Prostate gland (tissue), 2 donors: ENCODE results near the gene ITPRID2.

Source experiments
- CTCF ChIP-seq, 4 experiments: fragments of 200-600 bp in 2 of 4; fragments of 450-650 bp in 2 of 4; sonication (generic) in 2 of 4; IDR thresholded peaks; 1 replicate in 3 of 4; 2 replicates in 1 of 4; pipeline ENCODE4 v1.5.1; 2016 to 2019; ENCODE audit warnings: antibody characterized with exemption in 4 of 4, mild to moderate bottlenecking in 2 of 4, moderate library complexity in 2 of 4
- POLR2A ChIP-seq: fragments of 450-650 bp; IDR thresholded peaks from one replicate; pipeline ENCODE4 v1.6.1; 2016; ENCODE audit warnings: antibody characterized with exemption, mild to moderate bottlenecking

- TF ChIP-seq CTCF (IDR thresholded peaks at IDR 0.05) (peak; percentile 28 to 59 (median 39)), POLR2A (no peak)
Measured at GRCh38 chr2:181904022-181904632, 12.6 kb downstream of the ITPRID2 start.
